HepG2 (cell line): ENCODE data around the gene ANKRD13D. TPM values are rescaled to one million over a fixed set of nuclear protein-coding genes. Genes with fewer than 3 reads are reported as not detected.

ENCODE experiments used
- EP300 ChIP-seq, 3 experiments: sonication (generic) in 1 of 3; formaldehyde crosslinking in 1 of 3; IDR thresholded peaks; 2 replicates each; pipeline versions ENCODE4 v1.5.1 to v1.6.1; 2011 to 2020; ENCODE audit warnings: low read depth in 2 of 3, low read length in 2 of 3, borderline replicate concordance in 1 of 3, improper control_type of control experiment in 1 of 3, mild to moderate bottlenecking in 1 of 3, missing genetic modification reagents in 1 of 3, moderate library complexity in 1 of 3
- KDM5A ChIP-seq: fragments of 200-600 bp; sonication (generic); IDR thresholded peaks from 2 replicates; pipeline ENCODE4 v1.7.0; 2018; ENCODE audit warnings: antibody characterized with exemption, mild to moderate bottlenecking, low read length, borderline replicate concordance
- MBD4 ChIP-seq: IDR thresholded peaks from 2 replicates; pipeline ENCODE4 v1.6.1; 2012; ENCODE audit warnings: low read length, inconsistent platforms, borderline replicate concordance
- ZNF331 ChIP-seq: sonication (generic); formaldehyde crosslinking; IDR thresholded peaks from 2 replicates; pipeline ENCODE4 v1.4.0; 2020; ENCODE audit warnings: missing genetic modification reagents
- ZNF446 ChIP-seq: sonication (generic); formaldehyde crosslinking; IDR thresholded peaks from 2 replicates; pipeline ENCODE4 v1.5.0; 2020; ENCODE audit warnings: mild to moderate bottlenecking, missing genetic modification reagents
- ZNF510 ChIP-seq: sonication (generic); formaldehyde crosslinking; IDR thresholded peaks from 2 replicates; pipeline ENCODE4 v1.4.0; 2020; ENCODE audit warnings: low read depth, mild to moderate bottlenecking, missing genetic modification reagents
- ZNF773 ChIP-seq: sonication (generic); formaldehyde crosslinking; IDR thresholded peaks from 2 replicates; pipeline ENCODE4 v1.4.0; 2020; ENCODE audit warnings: missing genetic modification reagents, borderline replicate concordance
- ZSCAN21 ChIP-seq: sonication (generic); formaldehyde crosslinking; IDR thresholded peaks from 2 replicates; pipeline ENCODE4 v1.8.0; 2022; ENCODE audit warnings: mild to moderate bottlenecking, missing genetic modification reagents, moderate library complexity, borderline replicate concordance
- polyA plus RNA-seq, 8 experiments: library from polyadenylated mRNA; depleted of rRNA in 3 of 8; stranded (reverse) in 7 of 8; unstranded in 1 of 8; fragments of >200 nt; fragmentation: Illumina TruSeq in 4 of 8; extraction: Trizol in 4 of 8; gene quantifications; 2 replicates each; pipeline versions ENCODE4 v1.2.1 to v1.2.3, GENCODE V29; 2011 to 2016; ENCODE audit warnings: low read depth in 4 of 8, missing spikeins in 1 of 8, mixed read lengths in 1 of 8; ENCODE audit not compliant: insufficient read depth in 1 of 8
- total RNA-seq, 5 experiments: library from RNA; depleted of rRNA; stranded (reverse); fragments of >200 nt; fragmentation: Illumina TruSeq; extraction: Trizol; gene quantifications; 2 replicates each; pipeline ENCODE4 v1.2.3, GENCODE V29; 2016; ENCODE audit warnings: low read depth in 1 of 5
- TF ChIP-seq, protein P1 (sequence below): sonication (generic); formaldehyde crosslinking; IDR thresholded peaks from 2 replicates; pipeline ENCODE4 v1.4.0; 2020; ENCODE audit warnings: mild to moderate bottlenecking, missing genetic modification reagents
- TF ChIP-seq, protein P2 (sequence below): sonication (generic); formaldehyde crosslinking; conservative IDR thresholded peaks from 2 replicates; pipeline ENCODE4 v1.4.0; 2020; ENCODE audit warnings: missing genetic modification reagents
- TF ChIP-seq, protein P3 (sequence below): sonication (generic); formaldehyde crosslinking; IDR thresholded peaks from 2 replicates; pipeline ENCODE4 v1.4.0; 2020; ENCODE audit warnings: missing genetic modification reagents
- TF ChIP-seq, protein P4 (sequence below): sonication (generic); formaldehyde crosslinking; conservative IDR thresholded peaks from 2 replicates; pipeline ENCODE4 v1.8.0; 2022; ENCODE audit warnings: missing genetic modification reagents
- TF ChIP-seq, protein P5 (sequence below): sonication (generic); formaldehyde crosslinking; IDR thresholded peaks from 2 replicates; pipeline ENCODE4 v1.4.0; 2020; ENCODE audit warnings: missing genetic modification reagents
- TF ChIP-seq, protein P6 (sequence below): sonication (generic); formaldehyde crosslinking; IDR thresholded peaks from 2 replicates; pipeline ENCODE4 v1.4.0; 2020; ENCODE audit warnings: missing genetic modification reagents

The ANKRD13D gene
- total and polyA plus RNA-seq, 2 of the 13 experiments (the other 11 are each of a cell fraction or from before 2014, with no cell fraction given), result 18.6 to 27.3 TPM

DNA sequence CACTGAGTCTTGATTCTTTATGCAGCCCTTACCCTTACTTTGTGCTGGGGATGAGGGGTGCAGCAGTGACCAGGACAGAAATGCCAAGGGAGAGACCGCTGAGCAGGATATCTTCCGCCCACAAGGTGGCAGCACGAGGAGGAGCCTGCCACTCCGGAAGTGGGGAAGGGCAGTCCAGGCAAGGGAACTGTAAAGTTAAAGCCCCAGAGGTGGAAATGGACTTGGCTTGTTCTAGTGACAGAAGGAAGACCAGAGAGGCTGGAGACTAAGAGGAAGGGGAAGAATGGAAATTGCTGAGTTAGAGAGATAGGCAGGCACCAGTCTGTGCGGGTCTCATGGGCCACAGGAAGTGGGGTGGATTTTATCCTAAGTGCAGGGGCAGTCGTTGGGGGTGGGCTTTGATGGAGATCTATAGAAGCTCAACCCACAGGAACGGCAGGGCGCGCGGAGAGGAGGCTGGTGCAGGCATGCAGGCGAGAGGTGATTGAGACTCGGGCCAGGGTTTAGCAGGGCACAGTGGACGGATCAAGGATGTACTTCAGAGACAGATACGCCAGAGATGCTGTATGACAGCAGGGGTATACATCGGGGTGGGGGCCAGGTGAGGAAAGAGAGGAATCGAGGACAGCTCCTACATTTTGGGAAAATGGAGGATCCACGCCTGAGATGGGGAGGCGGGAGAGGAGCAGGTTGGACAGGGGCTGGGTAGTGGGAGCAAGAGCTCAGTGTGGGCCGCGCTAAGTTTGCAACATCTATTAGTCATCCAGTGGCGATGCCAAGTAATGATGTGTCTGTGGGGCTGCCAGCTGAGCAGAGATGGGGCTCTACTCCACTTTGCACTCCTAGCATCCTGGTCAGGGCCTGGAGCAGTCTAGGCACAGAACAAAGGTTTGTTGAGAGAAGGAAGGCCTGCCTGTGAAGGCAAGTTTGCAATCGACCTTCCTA is 26.1 kb upstream of the ANKRD13D start (continued):
- TF ChIP-seq, protein P1, sequence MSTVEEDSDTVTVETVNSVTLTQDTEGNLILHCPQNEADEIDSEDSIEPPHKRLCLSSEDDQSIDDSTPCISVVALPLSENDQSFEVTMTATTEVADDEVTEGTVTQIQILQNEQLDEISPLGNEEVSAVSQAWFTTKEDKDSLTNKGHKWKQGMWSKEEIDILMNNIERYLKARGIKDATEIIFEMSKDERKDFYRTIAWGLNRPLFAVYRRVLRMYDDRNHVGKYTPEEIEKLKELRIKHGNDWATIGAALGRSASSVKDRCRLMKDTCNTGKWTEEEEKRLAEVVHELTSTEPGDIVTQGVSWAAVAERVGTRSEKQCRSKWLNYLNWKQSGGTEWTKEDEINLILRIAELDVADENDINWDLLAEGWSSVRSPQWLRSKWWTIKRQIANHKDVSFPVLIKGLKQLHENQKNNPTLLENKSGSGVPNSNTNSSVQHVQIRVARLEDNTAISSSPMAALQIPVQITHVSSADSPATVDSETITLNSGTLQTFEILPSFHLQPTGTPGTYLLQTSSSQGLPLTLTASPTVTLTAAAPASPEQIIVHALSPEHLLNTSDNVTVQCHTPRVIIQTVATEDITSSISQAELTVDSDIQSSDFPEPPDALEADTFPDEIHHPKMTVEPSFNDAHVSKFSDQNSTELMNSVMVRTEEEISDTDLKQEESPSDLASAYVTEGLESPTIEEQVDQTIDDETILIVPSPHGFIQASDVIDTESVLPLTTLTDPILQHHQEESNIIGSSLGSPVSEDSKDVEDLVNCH, result no peak
- TF ChIP-seq MBD4, result no peak
- TF ChIP-seq ZSCAN21 (CRISPR knock-in tag), result no peak
- TF ChIP-seq, protein P2, sequence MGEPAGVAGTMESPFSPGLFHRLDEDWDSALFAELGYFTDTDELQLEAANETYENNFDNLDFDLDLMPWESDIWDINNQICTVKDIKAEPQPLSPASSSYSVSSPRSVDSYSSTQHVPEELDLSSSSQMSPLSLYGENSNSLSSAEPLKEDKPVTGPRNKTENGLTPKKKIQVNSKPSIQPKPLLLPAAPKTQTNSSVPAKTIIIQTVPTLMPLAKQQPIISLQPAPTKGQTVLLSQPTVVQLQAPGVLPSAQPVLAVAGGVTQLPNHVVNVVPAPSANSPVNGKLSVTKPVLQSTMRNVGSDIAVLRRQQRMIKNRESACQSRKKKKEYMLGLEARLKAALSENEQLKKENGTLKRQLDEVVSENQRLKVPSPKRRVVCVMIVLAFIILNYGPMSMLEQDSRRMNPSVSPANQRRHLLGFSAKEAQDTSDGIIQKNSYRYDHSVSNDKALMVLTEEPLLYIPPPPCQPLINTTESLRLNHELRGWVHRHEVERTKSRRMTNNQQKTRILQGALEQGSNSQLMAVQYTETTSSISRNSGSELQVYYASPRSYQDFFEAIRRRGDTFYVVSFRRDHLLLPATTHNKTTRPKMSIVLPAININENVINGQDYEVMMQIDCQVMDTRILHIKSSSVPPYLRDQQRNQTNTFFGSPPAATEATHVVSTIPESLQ, result no peak
- TF ChIP-seq, protein P3, sequence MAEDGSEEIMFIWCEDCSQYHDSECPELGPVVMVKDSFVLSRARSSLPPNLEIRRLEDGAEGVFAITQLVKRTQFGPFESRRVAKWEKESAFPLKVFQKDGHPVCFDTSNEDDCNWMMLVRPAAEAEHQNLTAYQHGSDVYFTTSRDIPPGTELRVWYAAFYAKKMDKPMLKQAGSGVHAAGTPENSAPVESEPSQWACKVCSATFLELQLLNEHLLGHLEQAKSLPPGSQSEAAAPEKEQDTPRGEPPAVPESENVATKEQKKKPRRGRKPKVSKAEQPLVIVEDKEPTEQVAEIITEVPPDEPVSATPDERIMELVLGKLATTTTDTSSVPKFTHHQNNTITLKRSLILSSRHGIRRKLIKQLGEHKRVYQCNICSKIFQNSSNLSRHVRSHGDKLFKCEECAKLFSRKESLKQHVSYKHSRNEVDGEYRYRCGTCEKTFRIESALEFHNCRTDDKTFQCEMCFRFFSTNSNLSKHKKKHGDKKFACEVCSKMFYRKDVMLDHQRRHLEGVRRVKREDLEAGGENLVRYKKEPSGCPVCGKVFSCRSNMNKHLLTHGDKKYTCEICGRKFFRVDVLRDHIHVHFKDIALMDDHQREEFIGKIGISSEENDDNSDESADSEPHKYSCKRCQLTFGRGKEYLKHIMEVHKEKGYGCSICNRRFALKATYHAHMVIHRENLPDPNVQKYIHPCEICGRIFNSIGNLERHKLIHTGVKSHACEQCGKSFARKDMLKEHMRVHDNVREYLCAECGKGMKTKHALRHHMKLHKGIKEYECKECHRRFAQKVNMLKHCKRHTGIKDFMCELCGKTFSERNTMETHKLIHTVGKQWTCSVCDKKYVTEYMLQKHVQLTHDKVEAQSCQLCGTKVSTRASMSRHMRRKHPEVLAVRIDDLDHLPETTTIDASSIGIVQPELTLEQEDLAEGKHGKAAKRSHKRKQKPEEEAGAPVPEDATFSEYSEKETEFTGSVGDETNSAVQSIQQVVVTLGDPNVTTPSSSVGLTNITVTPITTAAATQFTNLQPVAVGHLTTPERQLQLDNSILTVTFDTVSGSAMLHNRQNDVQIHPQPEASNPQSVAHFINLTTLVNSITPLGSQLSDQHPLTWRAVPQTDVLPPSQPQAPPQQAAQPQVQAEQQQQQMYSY, result no peak
- peak; percentile 54; the same call in 1 of the 2 replicates for TF ChIP-seq ZNF331 (CRISPR knock-in tag)
- no peak for TF ChIP-seq ZNF446 (CRISPR knock-in tag)
- no peak for TF ChIP-seq EP300 (IDR thresholded peaks at IDR 0.05; ENCODE audit: low read depth in 2 of 2, low read length in 2 of 2)
- TF ChIP-seq EP300 (CRISPR knock-in tag; IDR thresholded peaks at IDR 0.05; ENCODE audit: borderline replicate concordance), result no peak
- TF ChIP-seq, protein P4, sequence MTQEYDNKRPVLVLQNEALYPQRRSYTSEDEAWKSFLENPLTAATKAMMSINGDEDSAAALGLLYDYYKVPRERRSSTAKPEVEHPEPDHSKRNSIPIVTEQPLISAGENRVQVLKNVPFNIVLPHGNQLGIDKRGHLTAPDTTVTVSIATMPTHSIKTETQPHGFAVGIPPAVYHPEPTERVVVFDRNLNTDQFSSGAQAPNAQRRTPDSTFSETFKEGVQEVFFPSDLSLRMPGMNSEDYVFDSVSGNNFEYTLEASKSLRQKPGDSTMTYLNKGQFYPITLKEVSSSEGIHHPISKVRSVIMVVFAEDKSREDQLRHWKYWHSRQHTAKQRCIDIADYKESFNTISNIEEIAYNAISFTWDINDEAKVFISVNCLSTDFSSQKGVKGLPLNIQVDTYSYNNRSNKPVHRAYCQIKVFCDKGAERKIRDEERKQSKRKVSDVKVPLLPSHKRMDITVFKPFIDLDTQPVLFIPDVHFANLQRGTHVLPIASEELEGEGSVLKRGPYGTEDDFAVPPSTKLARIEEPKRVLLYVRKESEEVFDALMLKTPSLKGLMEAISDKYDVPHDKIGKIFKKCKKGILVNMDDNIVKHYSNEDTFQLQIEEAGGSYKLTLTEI (CRISPR knock-in tag), result no peak
- TF ChIP-seq, protein P5, sequence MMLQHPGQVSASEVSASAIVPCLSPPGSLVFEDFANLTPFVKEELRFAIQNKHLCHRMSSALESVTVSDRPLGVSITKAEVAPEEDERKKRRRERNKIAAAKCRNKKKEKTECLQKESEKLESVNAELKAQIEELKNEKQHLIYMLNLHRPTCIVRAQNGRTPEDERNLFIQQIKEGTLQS (CRISPR knock-in tag), result no peak
- TF ChIP-seq ZNF510 (CRISPR knock-in tag), result no peak
- no peak for TF ChIP-seq KDM5A
- TF ChIP-seq, protein P6, sequence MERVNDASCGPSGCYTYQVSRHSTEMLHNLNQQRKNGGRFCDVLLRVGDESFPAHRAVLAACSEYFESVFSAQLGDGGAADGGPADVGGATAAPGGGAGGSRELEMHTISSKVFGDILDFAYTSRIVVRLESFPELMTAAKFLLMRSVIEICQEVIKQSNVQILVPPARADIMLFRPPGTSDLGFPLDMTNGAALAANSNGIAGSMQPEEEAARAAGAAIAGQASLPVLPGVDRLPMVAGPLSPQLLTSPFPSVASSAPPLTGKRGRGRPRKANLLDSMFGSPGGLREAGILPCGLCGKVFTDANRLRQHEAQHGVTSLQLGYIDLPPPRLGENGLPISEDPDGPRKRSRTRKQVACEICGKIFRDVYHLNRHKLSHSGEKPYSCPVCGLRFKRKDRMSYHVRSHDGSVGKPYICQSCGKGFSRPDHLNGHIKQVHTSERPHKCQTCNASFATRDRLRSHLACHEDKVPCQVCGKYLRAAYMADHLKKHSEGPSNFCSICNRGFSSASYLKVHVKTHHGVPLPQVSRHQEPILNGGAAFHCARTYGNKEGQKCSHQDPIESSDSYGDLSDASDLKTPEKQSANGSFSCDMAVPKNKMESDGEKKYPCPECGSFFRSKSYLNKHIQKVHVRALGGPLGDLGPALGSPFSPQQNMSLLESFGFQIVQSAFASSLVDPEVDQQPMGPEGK (CRISPR knock-in tag), result 0 out of 2 replicates have a peak, but pooled peaks have one; percentile 20
- no peak for TF ChIP-seq ZNF773 (CRISPR knock-in tag)
